IPS-18c (cell line): ENCODE measurements around the gene FRZB.

ENCODE experiments used
- H3K4me3 ChIP-seq: 2 replicates; pipeline ENCODE4 v1.7.0; 2013; ENCODE audit warnings: low read depth, mild to moderate bottlenecking, low read length, moderate library complexity; ENCODE audit not compliant: insufficient read depth
- H3K9me3 ChIP-seq: one replicate; pipeline ENCODE4 v1.6.1; 2013; ENCODE audit warnings: mild to moderate bottlenecking, low read length, moderate library complexity; ENCODE audit not compliant: control insufficient read depth, insufficient read depth

The FRZB gene

GRCh38 chr2:182866461-182867406, at the start of gene FRZB:
Gene FRZB, minus strand, starts transcription at chr2:182866637. Its CDS starts 85 bp downstream, at chr2:182866552.
- Histone ChIP-seq H3K9me3 (no peaks in the 10 kb centered on the region), H3K4me3 (peak within 1 kb of the TSS; percentile 51)

GRCh38 chr2:182915369-182916326, 49.2 kb upstream of the FRZB start:
- Histone ChIP-seq H3K9me3 (no peaks in the 10 kb centered on the region), H3K4me3 (no peak overlapping the region)

- Histone ChIP-seq H3K9me3 (no peaks in the 10 kb centered on the region), H3K4me3 (no peak overlapping the region)
Measured at GRCh38 chr2:182914852-182915251, 48.4 kb upstream of the FRZB start.

- no peak overlapping the region for H3K4me3 ChIP-seq
- no peaks in the 10 kb centered on the region for H3K9me3 ChIP-seq
Measured at GRCh38 chr2:182913064-182913463, 46.6 kb upstream of the FRZB start.

GRCh38 chr2:182912518-182912915, 46.1 kb upstream of the FRZB start:
- H3K9me3 ChIP-seq, result no peaks in the 10 kb centered on the region
- H3K4me3 ChIP-seq, result no peak overlapping the region

- Histone ChIP-seq H3K9me3 (no peaks in the 10 kb centered on the region), H3K4me3 (no peak overlapping the region)
Measured at GRCh38 chr2:182911813-182912517, 45.5 kb upstream of the FRZB start.

- H3K9me3 ChIP-seq, result no peaks in the 10 kb centered on the region
Measured at GRCh38 chr2:182910965-182911364, 44.5 kb upstream of the FRZB start.

GRCh38 chr2:182907081-182907830, 40.8 kb upstream of the FRZB start:
- no peak overlapping the region for H3K4me3 ChIP-seq
- H3K9me3 ChIP-seq, result no peaks in the 10 kb centered on the region

More at GRCh38 chr2:182910965-182911364, 44.5 kb upstream of the FRZB start:
- H3K4me3 ChIP-seq, result no peak overlapping the region

GRCh38 chr2:182906454-182906853, 40.0 kb upstream of the FRZB start:
- Histone ChIP-seq H3K4me3 (no peak overlapping the region), H3K9me3 (no peaks in the 10 kb centered on the region)

GRCh38 chr2:182904844-182905243, 38.4 kb upstream of the FRZB start:
- no peak overlapping the region for H3K4me3 ChIP-seq
- H3K9me3 ChIP-seq, result peaks cover 2% of the 10 kb centered on the region

- H3K9me3 ChIP-seq, result peaks cover 2% of the 10 kb centered on the region
Measured at GRCh38 chr2:182903566-182903965, 37.1 kb upstream of the FRZB start.

GRCh38 chr2:182901748-182902147, 35.3 kb upstream of the FRZB start:
- Histone ChIP-seq H3K9me3 (peaks cover 2% of the 10 kb centered on the region), H3K4me3 (no peak overlapping the region)

More at GRCh38 chr2:182903566-182903965, 37.1 kb upstream of the FRZB start:
- H3K4me3 ChIP-seq, result no peak overlapping the region

- peaks cover 2% of the 10 kb centered on the region for H3K9me3 ChIP-seq
- no peak overlapping the region for H3K4me3 ChIP-seq
Measured at GRCh38 chr2:182898718-182899117, 32.3 kb upstream of the FRZB start.

- Histone ChIP-seq H3K9me3 (peaks cover 2% of the 10 kb centered on the region), H3K4me3 (no peak overlapping the region)
Measured at GRCh38 chr2:182897137-182897536, 30.7 kb upstream of the FRZB start.

- peaks cover 2% of the 10 kb centered on the region for H3K9me3 ChIP-seq
- no peak overlapping the region for H3K4me3 ChIP-seq
Measured at GRCh38 chr2:182895798-182896197, 29.4 kb upstream of the FRZB start.

GRCh38 chr2:182895169-182895568, 28.7 kb upstream of the FRZB start:
- Histone ChIP-seq H3K4me3 (no peak overlapping the region), H3K9me3 (no peaks in the 10 kb centered on the region)
